Measurements from ENCODE around the gene ABHD6. TPM values are rescaled to one million over a fixed set of nuclear protein-coding genes. Genes with fewer than 3 reads are reported as not detected.

Gene ABHD6
- total and polyA plus RNA-seq, 4 donors, result 5.2 to 14.1 (median 10.7) TPM

DNA sequence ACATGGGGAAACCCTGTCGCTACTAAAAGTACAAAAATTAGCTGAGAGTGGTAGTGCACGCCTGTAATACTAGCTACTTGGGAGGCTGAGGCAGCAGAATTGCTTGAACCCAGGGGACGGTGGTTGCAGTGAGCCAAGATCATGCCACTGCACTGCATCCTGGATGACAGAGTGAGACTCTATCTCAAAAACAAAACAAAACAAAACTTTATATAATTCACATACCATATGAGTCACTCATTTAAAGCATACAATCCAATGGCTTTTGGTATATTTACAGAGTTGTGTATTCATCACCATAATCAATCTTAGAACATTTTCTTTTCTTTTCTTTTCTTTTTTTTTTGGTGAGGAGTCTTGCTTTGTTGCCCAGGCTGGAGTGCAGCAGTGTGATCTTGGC lies 103.8 kb downstream of the ABHD6 start:
- TF ChIP-seq CTCF (IDR thresholded peaks at IDR 0.05; ENCODE audit: control extremely low read depth, extremely low read depth), result no peak
- H3K4me3 ChIP-seq, result no peak overlapping the region
- H3K27ac ChIP-seq (ENCODE audit: low read depth in 1 of 2, low read length in 1 of 2), result no peak overlapping the region
- H3K27me3 ChIP-seq (ENCODE audit: control insufficient read depth in 3 of 3, insufficient read depth in 3 of 3, low read length in 2 of 3), result no peaks in the 10 kb centered on the region
- no peaks in the 10 kb centered on the region for H3K9me3 ChIP-seq (ENCODE audit: control insufficient read depth in 4 of 4, insufficient read depth in 3 of 4, low read length in 3 of 4)
- H3K4me1 ChIP-seq (ENCODE audit: control insufficient read depth in 5 of 5, insufficient read depth in 5 of 5, low read length in 5 of 5), result peaks cover 0 to 2% (median 2%) of the 10 kb centered on the region in 5 donors
- peaks cover 0 to 5% (median 0%) of the 10 kb centered on the region in 4 donors for H3K36me3 ChIP-seq (ENCODE audit: control insufficient read depth in 4 of 4, insufficient read depth in 4 of 4, low read length in 4 of 4)
- H3K9ac ChIP-seq (ENCODE audit: insufficient read depth in 1 of 2, low read length in 2 of 2), result no peak overlapping the region
- DNase-seq (no peak), ATAC-seq (ENCODE audit: insufficient read depth, low FRiP score) (no peak)
- 86 to 93% methylated on average over 3 of the region's 3 CpGs for WGBS, 2 donors

- no peak for TF ChIP-seq CTCF (IDR thresholded peaks at IDR 0.05; ENCODE audit: control extremely low read depth, extremely low read depth)
- 86 to 90% methylated on average over 5 of the region's 5 CpGs for WGBS, 2 donors
- no peak overlapping the region for H3K4me3 ChIP-seq
- H3K4me1 ChIP-seq (ENCODE audit: control insufficient read depth in 5 of 5, insufficient read depth in 5 of 5, low read length in 5 of 5), result peaks cover 0 to 2% (median 0%) of the 10 kb centered on the region in 5 donors
- no peak overlapping the region for H3K27ac ChIP-seq (ENCODE audit: low read depth in 1 of 2, low read length in 1 of 2)
- H3K9ac ChIP-seq (ENCODE audit: insufficient read depth in 1 of 2, low read length in 2 of 2), result no peak overlapping the region
- H3K27me3 ChIP-seq (ENCODE audit: control insufficient read depth in 3 of 3, insufficient read depth in 3 of 3, low read length in 2 of 3), result no peaks in the 10 kb centered on the region
- H3K36me3 ChIP-seq (ENCODE audit: control insufficient read depth in 4 of 4, insufficient read depth in 4 of 4, low read length in 4 of 4), result peaks cover 0 to 5% (median 0%) of the 10 kb centered on the region in 4 donors
- ATAC-seq (ENCODE audit: insufficient read depth, low FRiP score) (no peak), DNase-seq (no peak)
- no peaks in the 10 kb centered on the region for H3K9me3 ChIP-seq (ENCODE audit: control insufficient read depth in 4 of 4, insufficient read depth in 3 of 4, low read length in 3 of 4)
Measured at GRCh38 chr3:58342676-58343075, 105.1 kb downstream of the ABHD6 start.

Small RNA genes lying within 50 kb of the gene (small RNA-seq; reads per million reads assigned to genes)
- not detected for gene AC098479.1 (ENCODE audit: low replicate concordance)

Other genes with a start within 250 kb of the ABHD6 start
- gene FLNB, start 229.4 kb upstream of the ABHD6 start, total RNA-seq, result 100 to 1,000 TPM; 115 to 122 TPM
- 10 to 100 TPM; 32.4 to 72.2 TPM for gene FLNB, start 229.4 kb upstream of the ABHD6 start, polyA plus RNA-seq
- 1 to 10 TPM; 1.2 to 2.2 TPM for gene DNASE1L3, start 26.8 kb upstream of the ABHD6 start, total RNA-seq
- gene DNASE1L3, start 26.8 kb upstream of the ABHD6 start, polyA plus RNA-seq, result 10 to 100 TPM in 1 of 2 donors, 1 to 10 TPM in 1; 2.5 to 10.7 TPM
- gene RPP14, start 68.5 kb downstream of the ABHD6 start, total RNA-seq, result 10 to 100 TPM; 12.9 to 14.2 TPM
- gene RPP14, start 68.5 kb downstream of the ABHD6 start, polyA plus RNA-seq, result 1 to 10 TPM; 6.8 to 8.6 TPM
- 10 to 100 TPM in 1 of 2 donors, 1 to 10 TPM in 1; 7.5 to 12.1 TPM for gene HTD2, start 68.7 kb downstream of the ABHD6 start, total RNA-seq
- 1 to 10 TPM; 2.5 to 5.6 TPM for gene HTD2, start 68.7 kb downstream of the ABHD6 start, polyA plus RNA-seq
- gene PXK, start 95.1 kb downstream of the ABHD6 start, total RNA-seq, result 10 to 100 TPM; 21.7 to 41.7 TPM
- gene PXK, start 95.1 kb downstream of the ABHD6 start, polyA plus RNA-seq, result 10 to 100 TPM in 1 of 2 donors, 1 to 10 TPM in 1; 6.0 to 22.4 TPM
- 10 to 100 TPM; 50.8 to 63.5 TPM for gene PDHB, start 196.0 kb downstream of the ABHD6 start, total RNA-seq
- gene PDHB, start 196.0 kb downstream of the ABHD6 start, polyA plus RNA-seq, result 10 to 100 TPM; 62.6 to 67.6 TPM